Parathyroid adenoma (tissue), 2 donors: ENCODE measurements around the gene ARHGEF38.

Source experiments
- H2AFZ ChIP-seq: fragments of 300-600 bp; sonication (generic); one replicate; pipeline ENCODE4 v1.7.0; 2017; ENCODE audit warnings: antibody characterized with exemption, mild to moderate bottlenecking
- H3K27ac ChIP-seq: fragments of 300-600 bp; sonication (generic); one replicate; pipeline ENCODE4 v1.7.0; 2017
- H3K27me3 ChIP-seq: fragments of 300-600 bp; sonication (generic); one replicate; pipeline ENCODE4 v1.7.0; 2017; ENCODE audit warnings: low read length; ENCODE audit not compliant: control insufficient read depth, insufficient read depth
- H3K36me3 ChIP-seq: fragments of 300-600 bp; sonication (generic); one replicate; pipeline ENCODE4 v1.7.0; 2017; ENCODE audit warnings: low read length; ENCODE audit not compliant: control insufficient read depth, insufficient read depth
- H3K4me1 ChIP-seq: fragments of 300-600 bp; sonication (generic); one replicate; pipeline ENCODE4 v1.7.0; 2017; ENCODE audit warnings: control low read depth
- H3K4me2 ChIP-seq: fragments of 300-600 bp; sonication (generic); one replicate; pipeline ENCODE4 v1.7.0; 2017; ENCODE audit warnings: low read length
- H3K4me3 ChIP-seq: fragments of 300-600 bp; sonication (generic); one replicate; pipeline ENCODE4 v1.7.0; 2017; ENCODE audit warnings: low read depth, low read length
- H3K79me2 ChIP-seq: fragments of 300-600 bp; sonication (generic); one replicate; pipeline ENCODE4 v1.7.0; 2017; ENCODE audit warnings: control low read depth
- H3K9ac ChIP-seq: fragments of 300-600 bp; sonication (generic); one replicate; pipeline ENCODE4 v1.7.0; 2017; ENCODE audit warnings: mild to moderate bottlenecking
- H3K9me3 ChIP-seq: fragments of 300-600 bp; sonication (generic); one replicate; pipeline ENCODE4 v1.7.0; 2017; ENCODE audit warnings: low read length; ENCODE audit not compliant: control insufficient read depth
- TF ChIP-seq, protein P1 (sequence below): fragments of 300-600 bp; sonication (generic); IDR thresholded peaks from one replicate; pipeline ENCODE4 v1.7.0; 2017; ENCODE audit warnings: antibody characterized with exemption, mild to moderate bottlenecking
- donor health status: primary hyperparathyroidism.

The ARHGEF38 gene

DNA sequence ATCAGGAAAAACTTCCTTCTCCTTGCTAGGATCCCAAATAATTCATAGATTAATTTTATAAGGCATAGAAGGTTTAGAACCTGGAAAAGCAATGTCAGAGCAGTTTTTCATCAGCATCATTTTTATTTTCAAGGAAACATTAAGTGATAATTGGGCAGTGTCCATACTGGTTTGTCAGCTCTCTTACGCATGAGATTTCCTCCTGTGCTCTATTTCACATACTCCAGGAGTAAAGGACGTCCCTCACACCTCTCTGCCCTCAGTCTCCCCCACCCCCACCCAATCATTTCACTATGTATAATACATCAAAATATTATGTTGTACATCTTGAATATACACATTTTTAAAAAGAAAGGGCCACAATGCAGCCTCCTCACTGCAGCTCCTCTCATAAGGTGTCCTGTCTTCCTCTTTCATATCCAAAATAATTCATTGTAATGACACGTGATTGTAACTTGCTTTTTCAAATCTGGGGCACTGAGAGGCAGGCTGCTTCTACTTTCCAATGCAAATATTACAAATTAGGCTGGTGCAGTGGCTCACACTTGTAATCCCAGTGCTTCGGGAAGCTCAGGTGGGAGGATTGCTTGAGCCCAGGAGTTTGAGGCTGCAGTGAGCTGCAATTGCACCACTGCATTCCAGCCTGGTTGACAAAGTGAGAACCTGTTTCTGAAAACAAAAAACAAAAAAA, 34.4 kb downstream of the ARHGEF38 start:
- H3K27me3 ChIP-seq = no peaks in the 10 kb centered on the region
- H2AFZ ChIP-seq = no peak overlapping the region
- H3K79me2 ChIP-seq = no peaks in the 10 kb centered on the region
- no peaks in the 10 kb centered on the region for H3K36me3 ChIP-seq
- H3K9ac ChIP-seq = no peak overlapping the region
- H3K27ac ChIP-seq = no peak overlapping the region
- TF ChIP-seq, protein P1, sequence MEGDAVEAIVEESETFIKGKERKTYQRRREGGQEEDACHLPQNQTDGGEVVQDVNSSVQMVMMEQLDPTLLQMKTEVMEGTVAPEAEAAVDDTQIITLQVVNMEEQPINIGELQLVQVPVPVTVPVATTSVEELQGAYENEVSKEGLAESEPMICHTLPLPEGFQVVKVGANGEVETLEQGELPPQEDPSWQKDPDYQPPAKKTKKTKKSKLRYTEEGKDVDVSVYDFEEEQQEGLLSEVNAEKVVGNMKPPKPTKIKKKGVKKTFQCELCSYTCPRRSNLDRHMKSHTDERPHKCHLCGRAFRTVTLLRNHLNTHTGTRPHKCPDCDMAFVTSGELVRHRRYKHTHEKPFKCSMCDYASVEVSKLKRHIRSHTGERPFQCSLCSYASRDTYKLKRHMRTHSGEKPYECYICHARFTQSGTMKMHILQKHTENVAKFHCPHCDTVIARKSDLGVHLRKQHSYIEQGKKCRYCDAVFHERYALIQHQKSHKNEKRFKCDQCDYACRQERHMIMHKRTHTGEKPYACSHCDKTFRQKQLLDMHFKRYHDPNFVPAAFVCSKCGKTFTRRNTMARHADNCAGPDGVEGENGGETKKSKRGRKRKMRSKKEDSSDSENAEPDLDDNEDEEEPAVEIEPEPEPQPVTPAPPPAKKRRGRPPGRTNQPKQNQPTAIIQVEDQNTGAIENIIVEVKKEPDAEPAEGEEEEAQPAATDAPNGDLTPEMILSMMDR = no peak
- no peak overlapping the region for H3K4me3 ChIP-seq
- no peaks in the 10 kb centered on the region for H3K9me3 ChIP-seq
- no peaks in the 10 kb centered on the region for H3K4me1 ChIP-seq
- H3K4me2 ChIP-seq = no peak overlapping the region

DNA sequence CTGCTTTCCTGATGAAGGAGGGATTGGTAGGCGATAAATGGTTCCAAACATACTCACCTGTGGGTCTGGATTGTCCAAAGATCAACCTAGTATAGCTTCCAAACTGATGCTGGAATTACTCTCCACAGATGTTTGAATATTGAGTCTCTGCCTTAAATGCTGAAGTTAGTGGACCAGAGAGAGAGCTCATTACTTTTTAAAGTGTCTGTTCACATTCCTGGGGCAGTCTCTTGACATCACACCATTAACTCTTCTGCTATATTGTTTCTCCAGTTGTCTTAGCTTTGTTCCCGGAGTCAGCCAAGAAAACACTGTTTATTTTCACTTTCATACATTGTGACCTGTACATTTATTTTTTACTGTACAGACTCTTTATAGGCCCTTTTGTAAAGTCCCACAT, 35.4 kb downstream of the ARHGEF38 start:
- Histone ChIP-seq H3K9me3 (no peaks in the 10 kb centered on the region), H3K9ac (no peak overlapping the region), H3K36me3 (no peaks in the 10 kb centered on the region), H3K27me3 (no peaks in the 10 kb centered on the region), H3K79me2 (no peaks in the 10 kb centered on the region), H3K27ac (no peak overlapping the region), H3K4me2 (no peak overlapping the region), H3K4me3 (no peak overlapping the region), H3K4me1 (no peaks in the 10 kb centered on the region), H2AFZ (no peak overlapping the region)
- TF ChIP-seq, protein P1 = no peak

DNA sequence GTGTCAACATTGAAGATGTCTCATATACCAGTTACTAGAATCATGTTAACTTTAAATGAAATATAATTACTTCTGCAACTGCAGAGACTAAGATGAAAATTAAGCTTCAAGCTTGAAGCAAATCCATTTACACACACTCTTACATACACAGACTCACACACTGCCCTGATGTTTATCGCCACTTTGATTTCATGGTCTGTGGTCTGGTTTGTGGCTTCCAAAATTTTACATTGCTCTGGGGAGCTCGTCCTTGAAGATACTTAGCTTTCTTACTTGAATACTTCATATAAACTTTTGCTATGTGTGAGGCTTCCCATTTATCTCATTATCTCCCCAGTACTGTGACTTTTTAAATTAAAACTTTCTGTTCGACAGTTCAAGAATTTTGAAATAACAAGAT, 35.8 kb downstream of the ARHGEF38 start:
- H3K4me3 ChIP-seq = no peak overlapping the region
- no peaks in the 10 kb centered on the region for H3K27me3 ChIP-seq
- H3K9ac ChIP-seq = no peak overlapping the region
- TF ChIP-seq, protein P1 = no peak
- no peak overlapping the region for H3K27ac ChIP-seq
- no peaks in the 10 kb centered on the region for H3K4me1 ChIP-seq
- H3K79me2 ChIP-seq = no peaks in the 10 kb centered on the region
- no peak overlapping the region for H3K4me2 ChIP-seq
- H2AFZ ChIP-seq = no peak overlapping the region
- no peaks in the 10 kb centered on the region for H3K9me3 ChIP-seq
- H3K36me3 ChIP-seq = no peaks in the 10 kb centered on the region

DNA sequence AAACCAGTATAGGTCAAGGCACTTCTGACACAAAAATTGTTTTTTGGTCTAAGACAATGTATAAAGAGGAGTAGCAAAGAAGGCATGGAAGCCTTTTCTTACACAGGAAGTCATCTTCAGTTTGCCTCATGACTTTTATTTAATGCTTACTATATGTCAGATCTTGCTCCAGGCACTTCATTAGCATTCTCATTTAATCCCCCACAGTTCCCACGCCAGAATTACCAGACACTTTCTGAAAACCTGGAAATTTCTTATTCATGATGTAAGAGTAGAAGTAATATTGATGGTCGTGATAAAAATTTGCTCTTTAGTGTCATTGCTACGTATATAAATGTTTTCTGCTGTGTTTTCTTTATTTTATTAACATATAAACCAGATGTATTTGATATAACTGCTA, 39.2 kb downstream of the ARHGEF38 start:
- H3K27me3 ChIP-seq = no peaks in the 10 kb centered on the region
- no peaks in the 10 kb centered on the region for H3K9me3 ChIP-seq
- no peaks in the 10 kb centered on the region for H3K4me1 ChIP-seq
- no peak overlapping the region for H3K4me3 ChIP-seq
- H3K4me2 ChIP-seq = no peak overlapping the region
- H3K27ac ChIP-seq = no peak overlapping the region
- no peak overlapping the region for H3K9ac ChIP-seq
- TF ChIP-seq, protein P1 = no peak
- H3K36me3 ChIP-seq = no peaks in the 10 kb centered on the region
- H2AFZ ChIP-seq = no peak overlapping the region
- no peaks in the 10 kb centered on the region for H3K79me2 ChIP-seq
